ENCODE measurements around the gene POU2AF1. TPM values are rescaled to one million over a fixed set of nuclear protein-coding genes. Genes with fewer than 3 reads are reported as not detected.

The POU2AF1 gene
- polyA plus RNA-seq, 1 donor from 2014 or later = not detected

GRCh38 chr11:111388842-111389241, 9.8 kb upstream of the POU2AF1 start:
- H3K36me3 ChIP-seq (ENCODE audit: insufficient read depth, low read length) = no peaks in the 10 kb centered on the region
- no peak overlapping the region for H3K4me3 ChIP-seq (ENCODE audit: low read length)
- H3K27ac ChIP-seq (ENCODE audit: low read length) = no peak overlapping the region
- H4K20me1 ChIP-seq (ENCODE audit: insufficient read depth) = no peaks in the 10 kb centered on the region
- no peaks in the 10 kb centered on the region for H3K9me2 ChIP-seq (ENCODE audit: insufficient read depth, low read length)
- H3K27me3 ChIP-seq (ENCODE audit: insufficient read depth, low read depth, low read length) = no peaks in the 10 kb centered on the region
- no peaks in the 10 kb centered on the region for H3K9me3 ChIP-seq (ENCODE audit: low read length)
- TF ChIP-seq RAD21 (conservative IDR thresholded peaks at IDR 0.05) (no peak), EZH2 (IDR thresholded peaks at IDR 0.05; ENCODE audit: borderline replicate concordance, insufficient read depth, low read length, poor library complexity, severe bottlenecking) (no peak), MXI1 (conservative IDR thresholded peaks at IDR 0.05; ENCODE audit: poor library complexity, severe bottlenecking) (no peak), POLR2AphosphoS5 (IDR thresholded peaks at IDR 0.05) (no peak), TAF1 (IDR thresholded peaks at IDR 0.05; ENCODE audit: low read depth) (no peak), EP300 (conservative IDR thresholded peaks at IDR 0.05; ENCODE audit: poor library complexity, severe bottlenecking) (no peak), SMC3 (conservative IDR thresholded peaks at IDR 0.05; ENCODE audit: poor library complexity) (no peak)
- TF ChIP-seq, protein P1, sequence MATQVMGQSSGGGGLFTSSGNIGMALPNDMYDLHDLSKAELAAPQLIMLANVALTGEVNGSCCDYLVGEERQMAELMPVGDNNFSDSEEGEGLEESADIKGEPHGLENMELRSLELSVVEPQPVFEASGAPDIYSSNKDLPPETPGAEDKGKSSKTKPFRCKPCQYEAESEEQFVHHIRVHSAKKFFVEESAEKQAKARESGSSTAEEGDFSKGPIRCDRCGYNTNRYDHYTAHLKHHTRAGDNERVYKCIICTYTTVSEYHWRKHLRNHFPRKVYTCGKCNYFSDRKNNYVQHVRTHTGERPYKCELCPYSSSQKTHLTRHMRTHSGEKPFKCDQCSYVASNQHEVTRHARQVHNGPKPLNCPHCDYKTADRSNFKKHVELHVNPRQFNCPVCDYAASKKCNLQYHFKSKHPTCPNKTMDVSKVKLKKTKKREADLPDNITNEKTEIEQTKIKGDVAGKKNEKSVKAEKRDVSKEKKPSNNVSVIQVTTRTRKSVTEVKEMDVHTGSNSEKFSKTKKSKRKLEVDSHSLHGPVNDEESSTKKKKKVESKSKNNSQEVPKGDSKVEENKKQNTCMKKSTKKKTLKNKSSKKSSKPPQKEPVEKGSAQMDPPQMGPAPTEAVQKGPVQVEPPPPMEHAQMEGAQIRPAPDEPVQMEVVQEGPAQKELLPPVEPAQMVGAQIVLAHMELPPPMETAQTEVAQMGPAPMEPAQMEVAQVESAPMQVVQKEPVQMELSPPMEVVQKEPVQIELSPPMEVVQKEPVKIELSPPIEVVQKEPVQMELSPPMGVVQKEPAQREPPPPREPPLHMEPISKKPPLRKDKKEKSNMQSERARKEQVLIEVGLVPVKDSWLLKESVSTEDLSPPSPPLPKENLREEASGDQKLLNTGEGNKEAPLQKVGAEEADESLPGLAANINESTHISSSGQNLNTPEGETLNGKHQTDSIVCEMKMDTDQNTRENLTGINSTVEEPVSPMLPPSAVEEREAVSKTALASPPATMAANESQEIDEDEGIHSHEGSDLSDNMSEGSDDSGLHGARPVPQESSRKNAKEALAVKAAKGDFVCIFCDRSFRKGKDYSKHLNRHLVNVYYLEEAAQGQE (IDR thresholded peaks at IDR 0.05; ENCODE audit: borderline replicate concordance) = no peak
- TF ChIP-seq, protein P2, sequence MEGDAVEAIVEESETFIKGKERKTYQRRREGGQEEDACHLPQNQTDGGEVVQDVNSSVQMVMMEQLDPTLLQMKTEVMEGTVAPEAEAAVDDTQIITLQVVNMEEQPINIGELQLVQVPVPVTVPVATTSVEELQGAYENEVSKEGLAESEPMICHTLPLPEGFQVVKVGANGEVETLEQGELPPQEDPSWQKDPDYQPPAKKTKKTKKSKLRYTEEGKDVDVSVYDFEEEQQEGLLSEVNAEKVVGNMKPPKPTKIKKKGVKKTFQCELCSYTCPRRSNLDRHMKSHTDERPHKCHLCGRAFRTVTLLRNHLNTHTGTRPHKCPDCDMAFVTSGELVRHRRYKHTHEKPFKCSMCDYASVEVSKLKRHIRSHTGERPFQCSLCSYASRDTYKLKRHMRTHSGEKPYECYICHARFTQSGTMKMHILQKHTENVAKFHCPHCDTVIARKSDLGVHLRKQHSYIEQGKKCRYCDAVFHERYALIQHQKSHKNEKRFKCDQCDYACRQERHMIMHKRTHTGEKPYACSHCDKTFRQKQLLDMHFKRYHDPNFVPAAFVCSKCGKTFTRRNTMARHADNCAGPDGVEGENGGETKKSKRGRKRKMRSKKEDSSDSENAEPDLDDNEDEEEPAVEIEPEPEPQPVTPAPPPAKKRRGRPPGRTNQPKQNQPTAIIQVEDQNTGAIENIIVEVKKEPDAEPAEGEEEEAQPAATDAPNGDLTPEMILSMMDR (IDR thresholded peaks at IDR 0.05; ENCODE audit: poor library complexity, severe bottlenecking) = no peak
- no peaks in the 10 kb centered on the region for H3K79me2 ChIP-seq (replicated peaks; ENCODE audit: insufficient read depth, low read length)
- H2AFZ ChIP-seq (ENCODE audit: low read depth, low read length) = no peak overlapping the region
- no peak overlapping the region for H3K4me2 ChIP-seq (ENCODE audit: low read length)
- H3K9ac ChIP-seq (ENCODE audit: low read length) = no peak overlapping the region
- no peaks in the 10 kb centered on the region for H3F3A ChIP-seq (ENCODE audit: insufficient read depth, low read length, poor library complexity, severe bottlenecking)

GRCh38 chr11:111388420-111388819, 9.3 kb upstream of the POU2AF1 start:
- no peaks in the 10 kb centered on the region for H3F3A ChIP-seq (ENCODE audit: insufficient read depth, low read length, poor library complexity, severe bottlenecking)
- H3K9me3 ChIP-seq (ENCODE audit: low read length) = no peaks in the 10 kb centered on the region
- H3K36me3 ChIP-seq (ENCODE audit: insufficient read depth, low read length) = no peaks in the 10 kb centered on the region
- no peak overlapping the region for H2AFZ ChIP-seq (ENCODE audit: low read depth, low read length)
- H3K27ac ChIP-seq (ENCODE audit: low read length) = no peak overlapping the region
- no peaks in the 10 kb centered on the region for H3K27me3 ChIP-seq (ENCODE audit: insufficient read depth, low read depth, low read length)
- H3K4me2 ChIP-seq (ENCODE audit: low read length) = no peak overlapping the region
- no peak overlapping the region for H3K9ac ChIP-seq (ENCODE audit: low read length)
- H3K79me2 ChIP-seq (replicated peaks; ENCODE audit: insufficient read depth, low read length) = no peaks in the 10 kb centered on the region
- H3K4me3 ChIP-seq (ENCODE audit: low read length) = no peak overlapping the region
- no peaks in the 10 kb centered on the region for H3K9me2 ChIP-seq (ENCODE audit: insufficient read depth, low read length)
- no peak for TF ChIP-seq SMC3 (conservative IDR thresholded peaks at IDR 0.05; ENCODE audit: poor library complexity)
- TF ChIP-seq, protein P1 (IDR thresholded peaks at IDR 0.05; ENCODE audit: borderline replicate concordance) = no peak
- H4K20me1 ChIP-seq (ENCODE audit: insufficient read depth) = no peaks in the 10 kb centered on the region
